ENCODE measurements around the gene CALML6.

The CALML6 gene

GRCh38 chr1:1874901-1875300, 40.2 kb upstream of the CALML6 start:
- no peak overlapping the region for H3K4me3 ChIP-seq (ENCODE audit: low read depth in 1 of 2, low read length in 1 of 2)
- TF ChIP-seq CTCF (IDR thresholded peaks at IDR 0.05): no peak

GRCh38 chr1:1875932-1876331, 39.1 kb upstream of the CALML6 start:
- H3K4me1 ChIP-seq (ENCODE audit: control insufficient read depth in 1 of 2, insufficient read depth in 1 of 2, low read depth in 1 of 2, low read length in 1 of 2): peaks cover 14 to 42% of the 10 kb centered on the region in 2 experiments

More at GRCh38 chr1:1874901-1875300, 40.2 kb upstream of the CALML6 start:
- H3K4me1 ChIP-seq (ENCODE audit: control insufficient read depth in 1 of 2, insufficient read depth in 1 of 2, low read depth in 1 of 2, low read length in 1 of 2): peaks cover 15 to 44% of the 10 kb centered on the region in 2 experiments
- no peaks in the 10 kb centered on the region for H3K27me3 ChIP-seq
- no peaks in the 10 kb centered on the region for H3K9me3 ChIP-seq
- peaks cover 24% of the 10 kb centered on the region for H3K36me3 ChIP-seq
- H3K27ac ChIP-seq: peak overlapping the region; percentile 26

GRCh38 chr1:1876335-1876930, 38.6 kb upstream of the CALML6 start:
- H3K27ac ChIP-seq: peak overlapping the region; percentile 26
- no peaks in the 10 kb centered on the region for H3K27me3 ChIP-seq
- no peak overlapping the region for H3K4me3 ChIP-seq (ENCODE audit: low read depth in 1 of 2, low read length in 1 of 2)
- peaks cover 14 to 46% of the 10 kb centered on the region in 2 experiments for H3K4me1 ChIP-seq (ENCODE audit: control insufficient read depth in 1 of 2, insufficient read depth in 1 of 2, low read depth in 1 of 2, low read length in 1 of 2)
- no peak for TF ChIP-seq CTCF (IDR thresholded peaks at IDR 0.05)
- peaks cover 24% of the 10 kb centered on the region for H3K36me3 ChIP-seq
- no peaks in the 10 kb centered on the region for H3K9me3 ChIP-seq

More at GRCh38 chr1:1875932-1876331, 39.1 kb upstream of the CALML6 start:
- Histone ChIP-seq H3K36me3 (peaks cover 24% of the 10 kb centered on the region), H3K27me3 (no peaks in the 10 kb centered on the region), H3K9me3 (no peaks in the 10 kb centered on the region), H3K27ac (peak overlapping the region; percentile 26), H3K4me3 (ENCODE audit: low read depth in 1 of 2, low read length in 1 of 2) (no peak overlapping the region)
- no peak for TF ChIP-seq CTCF (IDR thresholded peaks at IDR 0.05)

- no peak for TF ChIP-seq CTCF (IDR thresholded peaks at IDR 0.05)
- peaks cover 12 to 46% of the 10 kb centered on the region in 2 experiments for H3K4me1 ChIP-seq (ENCODE audit: control insufficient read depth in 1 of 2, insufficient read depth in 1 of 2, low read depth in 1 of 2, low read length in 1 of 2)
- H3K27me3 ChIP-seq: no peaks in the 10 kb centered on the region
- no peaks in the 10 kb centered on the region for H3K9me3 ChIP-seq
- peaks cover 24% of the 10 kb centered on the region for H3K36me3 ChIP-seq
- peak overlapping the region; percentile 39 for H3K27ac ChIP-seq
- H3K4me3 ChIP-seq (ENCODE audit: low read depth in 1 of 2, low read length in 1 of 2): no peak overlapping the region
These were observed 37.1 kb upstream of the CALML6 start for GRCh38 chr1:1877865-1878436.

GRCh38 chr1:1879942-1880341, 35.1 kb upstream of the CALML6 start:
- peaks cover 11% of the 10 kb centered on the region for H3K36me3 ChIP-seq
- H3K4me1 ChIP-seq (ENCODE audit: control insufficient read depth in 1 of 2, insufficient read depth in 1 of 2, low read depth in 1 of 2, low read length in 1 of 2): peaks cover 14 to 46% of the 10 kb centered on the region in 2 experiments
- no peak overlapping the region for H3K27ac ChIP-seq
- H3K9me3 ChIP-seq: no peaks in the 10 kb centered on the region
- H3K4me3 ChIP-seq (ENCODE audit: low read depth in 1 of 2, low read length in 1 of 2): no peak overlapping the region
- no peaks in the 10 kb centered on the region for H3K27me3 ChIP-seq
- TF ChIP-seq CTCF (IDR thresholded peaks at IDR 0.05): no peak
